Osteocyte (in vitro differentiated cells): ENCODE measurements around the gene TMEM179. TPM values are rescaled to one million over a fixed set of nuclear protein-coding genes. Genes with fewer than 3 reads are reported as not detected.

ENCODE experiments used
- DNase-seq: peaks from one replicate; pipeline ENCODE4 v3.0.0; 2021; ENCODE audit warnings: mixed read lengths; ENCODE audit not compliant: unreplicated experiment; ENCODE audit errors: extremely low spot score
- H3K27ac Mint-ChIP-seq: one replicate; pipeline ENCODE4 v1.8.0; 2021; ENCODE audit warnings: mild to moderate bottlenecking, mixed read lengths; ENCODE audit not compliant: unreplicated experiment
- H3K27me3 Mint-ChIP-seq: one replicate; pipeline ENCODE4 v1.8.0; 2021; ENCODE audit warnings: mixed read lengths; ENCODE audit not compliant: unreplicated experiment
- H3K36me3 Mint-ChIP-seq: one replicate; pipeline ENCODE4 v1.8.0; 2021; ENCODE audit warnings: mixed read lengths; ENCODE audit not compliant: unreplicated experiment
- H3K4me1 Mint-ChIP-seq: one replicate; pipeline ENCODE4 v1.8.0; 2021; ENCODE audit warnings: mixed read lengths; ENCODE audit not compliant: unreplicated experiment
- H3K4me3 Mint-ChIP-seq: one replicate; pipeline ENCODE4 v1.8.0; 2021; ENCODE audit warnings: mild to moderate bottlenecking, moderate library complexity, mixed read lengths; ENCODE audit not compliant: unreplicated experiment
- H3K9me3 Mint-ChIP-seq: one replicate; pipeline ENCODE4 v1.8.0; 2021; ENCODE audit warnings: mixed read lengths; ENCODE audit not compliant: unreplicated experiment
- CTCF ChIP-seq: fragments of 200-600 bp; sonication (generic); IDR thresholded peaks from 2 replicates; pipeline ENCODE4 v1.5.0; 2021; ENCODE audit warnings: antibody characterized with exemption, mild to moderate bottlenecking, moderate library complexity
- total RNA-seq: library from RNA; stranded (reverse); gene quantifications from 2 replicates; pipeline ENCODE4 v1.2.1, GENCODE V29; 2021

TMEM179 gene
- total RNA-seq, 1 donor from 2014 or later, result not detected

GRCh38 chr14:104549536-104550339 is 54.8 kb downstream of the TMEM179 start:
- Mint-ChIP-seq H3K27ac (no peak overlapping the region), H3K27me3 (no peaks in the 10 kb centered on the region), H3K4me1 (no peaks in the 10 kb centered on the region), H3K9me3 (no peaks in the 10 kb centered on the region), H3K36me3 (no peaks in the 10 kb centered on the region), H3K4me3 (no peak overlapping the region)
- peak; percentile 64 for DNase-seq
- TF ChIP-seq CTCF, result no peak

- Mint-ChIP-seq H3K4me3 (no peak overlapping the region), H3K27me3 (no peaks in the 10 kb centered on the region), H3K9me3 (no peaks in the 10 kb centered on the region), H3K4me1 (no peaks in the 10 kb centered on the region), H3K27ac (no peak overlapping the region), H3K36me3 (no peaks in the 10 kb centered on the region)
- TF ChIP-seq CTCF, result no peak
- no peak for DNase-seq
Measured at GRCh38 chr14:104548802-104549535, 55.6 kb downstream of the TMEM179 start.

- DNase-seq, result peak; percentile 76
- H3K9me3 Mint-ChIP-seq, result no peaks in the 10 kb centered on the region
- peaks cover 5% of the 10 kb centered on the region for H3K27me3 Mint-ChIP-seq
- H3K36me3 Mint-ChIP-seq, result no peaks in the 10 kb centered on the region
- H3K27ac Mint-ChIP-seq, result no peak overlapping the region
- no peaks in the 10 kb centered on the region for H3K4me1 Mint-ChIP-seq
- no peak overlapping the region for H3K4me3 Mint-ChIP-seq
- no peak for TF ChIP-seq CTCF
Measured at GRCh38 chr14:104547998-104548700, 56.4 kb downstream of the TMEM179 start.

GRCh38 chr14:104547310-104547997 is 57.1 kb downstream of the TMEM179 start:
- no peak overlapping the region for H3K4me3 Mint-ChIP-seq
- DNase-seq, result peak; percentile 83
- no peaks in the 10 kb centered on the region for H3K36me3 Mint-ChIP-seq
- H3K9me3 Mint-ChIP-seq, result no peaks in the 10 kb centered on the region
- no peaks in the 10 kb centered on the region for H3K4me1 Mint-ChIP-seq
- H3K27me3 Mint-ChIP-seq, result peaks cover 12% of the 10 kb centered on the region
- no peak overlapping the region for H3K27ac Mint-ChIP-seq
- TF ChIP-seq CTCF, result no peak
